HuH-7 (cell line): Measurements from ENCODE around the gene MACC1.

Experiments
- DNase-seq: peaks from one replicate; pipeline ENCODE4 v3.0.0; 2011; ENCODE audit warnings: low spot score

MACC1 gene

GRCh38 chr7:20217193-20217948, at the start of gene MACC1:
Gene MACC1, minus strand, starts transcription at chr7:20217384. Its CDS starts 55,522 bp downstream, at chr7:20161862.
- no peak for DNase-seq

DNA sequence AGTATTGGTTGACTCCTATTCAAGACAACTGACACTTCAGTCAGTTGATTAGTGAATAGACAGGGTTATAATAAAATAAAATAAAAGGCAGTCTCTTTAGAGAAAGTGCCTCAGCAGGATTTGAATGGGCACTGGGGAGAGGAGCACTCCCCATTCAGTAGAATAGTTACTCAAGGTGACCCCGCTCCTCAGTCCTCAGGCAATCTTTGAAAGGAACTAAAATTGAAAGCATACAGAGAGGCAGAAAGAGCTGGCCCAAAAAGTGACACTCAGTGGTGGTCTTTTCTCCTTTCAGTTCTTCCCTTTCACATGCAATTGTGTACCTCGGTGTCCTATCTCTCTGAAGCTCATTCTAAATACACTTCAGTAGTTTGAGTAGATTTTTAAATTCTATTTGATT, 47.4 kb upstream of the MACC1 start:
- DNase-seq, result no peak

- DNase-seq, result no peak
These were observed 43.0 kb upstream of the MACC1 start for GRCh38 chr7:20260223-20260622.

DNA sequence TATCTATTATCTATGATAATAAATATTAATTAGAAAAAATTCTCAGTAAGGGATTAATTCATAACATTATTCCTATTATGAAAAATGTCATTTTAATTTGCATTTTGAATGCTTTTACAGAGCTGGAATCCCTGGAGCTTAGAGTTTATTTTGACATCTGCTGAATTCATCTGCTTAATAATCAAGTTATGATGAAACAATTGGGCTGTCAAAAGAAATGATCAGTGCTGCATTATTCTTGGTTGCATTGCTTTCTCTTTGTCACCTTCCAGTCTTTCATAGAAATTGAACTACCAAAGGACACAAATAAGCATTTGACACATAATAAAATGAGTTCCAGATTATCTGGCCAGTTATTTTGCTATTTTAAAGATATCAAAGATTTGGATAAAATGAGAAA, 40.0 kb upstream of the MACC1 start:
- no peak for DNase-seq

DNA sequence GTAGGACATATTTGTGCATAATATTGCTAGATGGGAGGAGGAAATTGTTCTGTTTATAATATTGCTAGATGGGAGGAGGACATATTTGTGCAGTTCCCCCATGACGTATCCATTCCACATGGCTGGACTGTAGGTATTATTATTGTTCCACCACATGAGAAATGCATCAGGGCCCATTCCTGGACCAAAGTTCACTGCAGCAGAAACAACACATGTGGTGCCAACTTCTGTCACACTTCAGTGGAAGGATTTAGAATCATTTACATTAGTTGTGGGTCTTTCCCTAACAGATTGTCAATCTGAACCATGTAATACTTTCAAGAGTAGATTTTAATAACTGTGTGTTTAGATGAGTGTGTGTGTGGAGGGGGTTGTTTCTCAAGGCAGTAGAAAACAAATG, 32.7 kb upstream of the MACC1 start:
- DNase-seq, result no peak

GRCh38 chr7:20249376-20249775, 32.2 kb upstream of the MACC1 start:
- DNase-seq, result no peak

GRCh38 chr7:20246236-20246635, 29.1 kb upstream of the MACC1 start:
- no peak for DNase-seq

GRCh38 chr7:20244334-20245120, 27.3 kb upstream of the MACC1 start:
- DNase-seq, result no peak

DNA sequence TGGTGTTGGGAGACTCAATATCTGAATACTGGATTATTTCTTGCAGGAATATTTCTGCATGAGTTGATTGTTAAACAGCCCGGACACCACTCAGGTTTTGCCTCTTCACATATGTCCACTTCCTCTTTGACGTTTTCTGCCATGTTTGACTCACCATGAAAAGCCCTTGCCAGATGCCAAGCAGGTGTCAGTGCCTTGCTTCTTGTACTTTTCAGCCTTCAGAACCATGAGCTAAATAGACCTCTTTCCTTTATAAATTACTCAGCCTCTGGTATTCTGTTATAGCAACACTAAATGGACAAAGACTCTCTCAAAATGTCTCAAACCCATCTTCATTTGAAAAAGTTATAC, 24.7 kb upstream of the MACC1 start:
- no peak for DNase-seq

GRCh38 chr7:20241194-20241910, 24.2 kb upstream of the MACC1 start:
- no peak for DNase-seq

DNA sequence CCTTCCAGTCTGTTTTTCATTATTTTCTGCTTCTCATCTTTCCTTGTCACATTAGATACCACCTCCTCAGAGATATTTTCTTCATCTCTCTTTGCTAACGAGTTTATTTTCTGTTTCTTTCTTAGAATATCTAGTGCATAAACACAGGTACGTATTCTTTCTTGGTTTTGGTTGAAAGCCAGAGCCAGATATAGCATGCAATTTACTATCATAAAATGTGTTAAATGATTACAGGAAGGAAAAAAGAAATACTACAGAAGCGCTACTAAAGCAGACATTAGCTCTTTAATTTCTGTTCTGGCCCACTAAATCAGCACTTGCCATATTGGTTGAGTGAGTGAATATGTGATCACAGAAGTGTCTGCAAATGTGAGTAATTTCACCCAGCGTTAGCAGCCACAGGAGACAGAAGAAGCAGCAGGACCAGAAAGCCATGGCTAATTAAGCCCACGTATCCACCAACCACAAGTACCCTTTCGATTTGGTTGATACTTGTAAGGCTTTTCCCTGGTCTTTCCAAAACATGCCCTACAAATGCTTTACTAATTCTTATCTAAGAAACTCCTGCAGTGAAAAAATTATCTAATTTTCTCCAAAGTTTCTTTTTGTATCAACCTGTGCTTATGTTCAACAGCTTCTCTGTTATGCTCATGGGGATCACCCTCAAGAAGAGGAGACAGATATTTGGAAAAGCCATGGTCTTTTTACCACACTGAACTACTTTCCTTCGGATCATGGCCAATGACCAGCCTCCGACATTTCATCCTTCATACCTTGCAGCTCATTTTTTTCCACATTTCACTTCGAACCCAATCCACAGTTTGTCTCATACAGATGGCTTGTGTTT, 23.1 kb upstream of the MACC1 start:
- DNase-seq, result no peak

GRCh38 chr7:20238754-20239324, 21.7 kb upstream of the MACC1 start:
- DNase-seq, result no peak

GRCh38 chr7:20238194-20238753, 21.1 kb upstream of the MACC1 start:
- no peak for DNase-seq

- DNase-seq, result no peak
These were observed 20.4 kb upstream of the MACC1 start for GRCh38 chr7:20237464-20238193.

- DNase-seq, result no peak
These were observed 19.6 kb upstream of the MACC1 start for GRCh38 chr7:20236790-20237189.

- DNase-seq, result no peak
These were observed 18.9 kb upstream of the MACC1 start for GRCh38 chr7:20236043-20236442.

DNA sequence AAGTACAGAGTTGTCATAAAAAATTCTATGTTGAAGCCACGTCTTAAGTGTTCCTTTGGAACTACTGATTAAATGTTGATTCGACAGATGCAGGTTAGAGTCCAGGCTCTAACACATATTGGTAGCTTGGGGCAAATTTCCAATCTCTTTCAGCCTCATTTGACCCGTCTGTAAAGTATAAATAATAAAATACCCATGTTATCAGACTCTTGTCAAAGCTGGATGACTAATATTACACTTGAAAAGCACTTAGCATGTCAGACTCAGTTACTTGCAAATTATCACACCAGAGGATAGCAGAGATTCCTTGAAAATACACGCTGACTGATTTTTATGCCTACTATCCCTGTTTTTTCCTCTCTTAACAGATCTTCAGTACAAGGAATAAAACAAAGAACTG, 18.1 kb upstream of the MACC1 start:
- no peak for DNase-seq

DNA sequence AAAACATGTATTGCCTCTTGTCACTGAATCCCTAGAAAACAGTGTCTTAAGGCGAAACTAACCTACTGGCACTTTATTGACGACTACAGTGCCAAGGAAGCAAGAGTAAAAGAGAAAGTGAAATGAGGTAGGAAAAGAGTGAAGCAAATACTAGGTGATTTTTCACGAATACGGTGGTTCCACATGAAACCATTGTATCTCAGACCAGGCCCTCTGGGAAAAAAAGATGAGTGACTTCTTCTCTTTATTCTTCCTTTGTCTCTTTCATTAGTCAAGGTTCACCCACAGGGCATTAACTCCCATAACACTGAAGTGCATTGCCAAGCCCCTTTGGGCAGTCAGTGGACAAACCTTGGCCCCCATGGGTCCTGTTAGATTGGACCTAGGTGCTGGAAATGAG, 16.2 kb upstream of the MACC1 start:
- DNase-seq, result no peak

GRCh38 chr7:20232848-20233247, 15.7 kb upstream of the MACC1 start:
- no peak for DNase-seq

DNA sequence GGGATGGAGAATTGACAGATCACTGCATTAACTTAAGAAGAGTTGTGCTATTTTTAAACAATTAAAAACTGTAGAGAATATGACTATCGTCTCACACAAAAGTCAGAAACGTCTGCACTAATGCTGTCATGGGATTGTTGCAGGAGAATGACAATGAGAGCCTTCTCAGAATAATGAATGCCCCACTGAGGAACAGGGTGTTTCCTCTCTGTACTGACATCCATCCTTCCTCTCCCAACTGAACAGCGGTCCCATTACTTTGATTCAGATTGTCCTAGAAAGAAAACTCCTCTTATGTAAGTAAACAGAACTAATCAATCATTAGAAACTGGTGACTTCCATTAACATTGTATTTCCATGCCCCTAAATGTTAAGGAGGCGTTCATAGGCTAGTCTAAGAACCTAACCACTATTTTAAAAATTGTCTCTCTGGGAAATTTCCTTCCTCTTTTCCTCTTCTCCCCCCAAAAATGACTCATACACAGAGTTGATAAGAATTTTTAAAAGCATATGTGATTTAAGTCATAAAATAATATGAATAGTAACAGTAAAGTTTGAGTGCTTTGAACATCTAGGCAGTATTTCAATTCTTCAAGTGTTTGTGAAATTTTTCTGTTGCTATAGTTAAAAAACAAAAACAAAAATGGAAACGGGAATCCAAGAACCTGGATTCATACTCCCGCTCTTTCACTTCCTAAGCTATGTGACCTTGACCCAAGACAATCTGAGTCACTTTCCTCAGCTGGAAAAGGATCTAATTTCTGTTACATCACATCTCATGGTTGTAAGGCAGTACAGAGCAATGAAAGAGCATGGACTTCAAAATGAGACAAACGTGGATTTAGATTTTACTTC, 12.7 kb upstream of the MACC1 start:
- no peak for DNase-seq
